GM12873 (cell line): ENCODE measurements around the gene KDM6A.

Experiments used
- TF ChIP-seq, protein P1 (sequence below): IDR thresholded peaks from 2 replicates; pipeline ENCODE4 v1.5.1; 2012; ENCODE audit warnings: low read depth, mild to moderate bottlenecking, moderate library complexity, low read length, control low read depth; ENCODE audit not compliant: insufficient read depth; ENCODE audit errors: missing control alignments

KDM6A gene

DNA sequence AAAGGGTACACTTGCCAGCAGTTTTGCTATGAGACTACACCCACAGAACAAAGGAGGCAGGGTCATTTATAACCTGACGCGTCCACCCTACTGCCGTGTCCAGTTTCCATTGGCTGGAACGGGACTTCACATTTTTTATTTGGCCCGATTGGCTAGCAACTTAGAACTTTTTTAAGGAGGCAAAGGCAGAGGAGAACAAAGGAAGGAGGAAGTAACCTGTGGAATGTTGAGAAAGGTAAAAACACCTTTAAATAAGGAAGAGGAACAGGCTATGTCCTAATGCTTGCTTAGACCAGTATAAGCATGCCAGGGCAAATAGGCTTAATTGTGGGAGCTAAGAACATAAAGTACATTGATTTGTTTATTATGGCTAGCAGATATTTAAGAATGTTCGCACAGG lies 18.7 kb downstream of the KDM6A start:
- TF ChIP-seq, protein P1, sequence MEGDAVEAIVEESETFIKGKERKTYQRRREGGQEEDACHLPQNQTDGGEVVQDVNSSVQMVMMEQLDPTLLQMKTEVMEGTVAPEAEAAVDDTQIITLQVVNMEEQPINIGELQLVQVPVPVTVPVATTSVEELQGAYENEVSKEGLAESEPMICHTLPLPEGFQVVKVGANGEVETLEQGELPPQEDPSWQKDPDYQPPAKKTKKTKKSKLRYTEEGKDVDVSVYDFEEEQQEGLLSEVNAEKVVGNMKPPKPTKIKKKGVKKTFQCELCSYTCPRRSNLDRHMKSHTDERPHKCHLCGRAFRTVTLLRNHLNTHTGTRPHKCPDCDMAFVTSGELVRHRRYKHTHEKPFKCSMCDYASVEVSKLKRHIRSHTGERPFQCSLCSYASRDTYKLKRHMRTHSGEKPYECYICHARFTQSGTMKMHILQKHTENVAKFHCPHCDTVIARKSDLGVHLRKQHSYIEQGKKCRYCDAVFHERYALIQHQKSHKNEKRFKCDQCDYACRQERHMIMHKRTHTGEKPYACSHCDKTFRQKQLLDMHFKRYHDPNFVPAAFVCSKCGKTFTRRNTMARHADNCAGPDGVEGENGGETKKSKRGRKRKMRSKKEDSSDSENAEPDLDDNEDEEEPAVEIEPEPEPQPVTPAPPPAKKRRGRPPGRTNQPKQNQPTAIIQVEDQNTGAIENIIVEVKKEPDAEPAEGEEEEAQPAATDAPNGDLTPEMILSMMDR, result no peak

DNA sequence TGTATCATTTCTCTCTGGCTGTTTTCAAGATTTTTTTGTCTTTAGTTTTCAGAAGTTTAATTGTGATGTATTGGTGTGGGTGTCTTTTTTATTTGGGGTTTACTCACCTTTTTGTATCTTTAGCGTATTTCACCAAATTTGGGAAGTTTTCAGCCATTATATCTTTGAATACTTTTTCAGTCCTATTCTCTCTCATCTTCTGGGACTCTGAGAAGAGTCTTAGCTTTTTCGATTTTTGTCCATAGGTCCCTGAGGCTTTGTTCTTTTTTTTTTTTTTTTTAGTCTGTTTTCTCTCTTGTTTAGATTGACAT lies 23.8 kb downstream of the KDM6A start:
- TF ChIP-seq, protein P1, result no peak

DNA sequence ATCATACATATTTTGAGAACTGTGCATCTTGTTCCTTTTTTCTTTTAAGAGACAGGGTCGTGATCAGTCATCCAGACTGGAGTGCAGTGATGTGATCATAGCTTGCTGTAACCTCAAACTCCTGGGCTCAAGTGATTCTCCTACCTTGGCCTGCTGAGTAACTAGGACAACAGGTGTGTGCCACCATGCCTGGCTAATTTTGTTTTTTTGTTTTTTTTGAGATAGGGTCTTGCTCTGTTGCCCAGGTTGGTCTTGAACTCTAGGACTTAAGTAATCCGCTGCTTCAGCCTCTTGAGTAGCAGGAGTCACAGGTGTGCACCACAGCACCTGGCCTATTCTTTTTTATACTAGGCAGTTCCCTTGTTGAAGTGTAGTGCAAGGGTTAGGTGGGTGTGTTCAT lies 24.6 kb downstream of the KDM6A start:
- TF ChIP-seq, protein P1, result no peak

DNA sequence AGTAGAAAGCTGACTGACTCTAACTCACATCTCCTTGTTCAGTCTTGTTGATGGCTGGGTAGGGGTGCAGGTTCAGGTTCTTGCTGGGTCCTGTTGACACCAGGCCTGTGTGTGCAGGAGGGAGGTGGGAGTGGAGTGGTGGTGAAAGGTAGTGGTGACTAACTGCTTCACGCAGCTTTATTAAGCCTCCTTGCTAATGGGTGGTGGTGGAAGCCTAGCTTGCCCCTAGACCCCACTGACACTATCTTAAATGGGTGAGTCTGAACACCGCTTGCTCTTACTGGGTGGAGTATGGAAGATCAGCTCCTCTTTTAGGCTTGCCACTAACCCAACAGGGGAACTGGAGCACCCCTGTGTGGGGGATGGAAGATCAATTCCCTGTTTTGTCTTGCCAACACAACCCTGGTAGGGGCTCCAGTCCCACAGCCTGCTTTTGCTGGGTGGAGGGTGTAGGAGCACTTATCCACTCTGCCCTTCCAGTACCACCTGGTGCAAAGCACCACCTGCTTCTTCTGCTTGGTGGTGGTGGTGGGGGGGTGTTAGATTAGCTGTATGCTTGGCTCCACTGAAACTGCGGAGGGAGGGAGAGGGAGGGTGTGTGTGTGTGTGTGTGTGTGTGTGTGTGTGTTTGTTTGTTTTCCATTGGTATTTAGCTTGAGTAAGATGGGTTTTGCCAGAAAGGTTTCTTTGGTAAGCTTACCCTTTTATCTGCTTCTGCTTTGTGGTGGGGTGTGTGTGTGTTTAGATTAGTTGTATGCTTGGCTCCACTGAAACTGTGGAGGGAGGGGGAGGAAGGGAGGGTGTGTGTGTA lies 25.6 kb downstream of the KDM6A start:
- TF ChIP-seq, protein P1, result no peak

DNA sequence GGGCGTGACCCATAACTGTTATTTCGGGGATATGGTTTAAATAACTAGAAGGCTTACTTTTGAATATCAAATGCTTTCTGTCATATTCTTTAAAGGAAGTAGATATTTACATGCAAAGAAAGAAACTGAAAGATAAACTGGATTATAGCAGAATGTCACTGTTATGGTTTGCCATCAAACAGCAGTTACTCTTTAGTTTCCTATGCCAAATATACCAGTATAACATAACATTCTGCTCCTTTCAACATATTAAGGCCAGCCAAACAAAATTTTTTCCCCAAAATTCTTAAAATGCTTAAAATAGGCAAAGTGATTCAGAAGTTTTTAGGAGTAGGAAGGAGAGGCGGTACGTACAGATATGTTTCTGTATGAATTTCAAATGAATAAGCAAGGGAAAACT lies 27.0 kb downstream of the KDM6A start:
- TF ChIP-seq, protein P1, result no peak

DNA sequence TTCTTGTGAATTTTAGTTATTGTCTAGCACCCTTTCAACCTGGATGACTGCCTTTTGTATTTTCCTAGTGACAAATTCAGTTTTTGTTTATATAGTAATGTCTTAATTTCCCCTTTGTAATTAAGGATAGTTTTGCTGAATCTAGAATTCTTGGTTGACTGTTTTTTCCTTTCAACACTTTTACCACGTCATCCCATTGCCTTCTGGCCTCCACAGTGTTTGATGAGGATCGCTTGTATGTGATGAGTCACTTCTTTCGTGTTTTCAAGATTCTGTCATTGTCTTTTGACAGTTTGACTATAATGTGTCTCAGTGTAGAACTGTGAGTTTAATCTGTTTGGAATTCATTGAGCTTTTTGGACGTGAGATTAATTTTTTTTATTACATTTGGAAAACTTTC lies 30.1 kb downstream of the KDM6A start:
- TF ChIP-seq, protein P1, result no peak

DNA sequence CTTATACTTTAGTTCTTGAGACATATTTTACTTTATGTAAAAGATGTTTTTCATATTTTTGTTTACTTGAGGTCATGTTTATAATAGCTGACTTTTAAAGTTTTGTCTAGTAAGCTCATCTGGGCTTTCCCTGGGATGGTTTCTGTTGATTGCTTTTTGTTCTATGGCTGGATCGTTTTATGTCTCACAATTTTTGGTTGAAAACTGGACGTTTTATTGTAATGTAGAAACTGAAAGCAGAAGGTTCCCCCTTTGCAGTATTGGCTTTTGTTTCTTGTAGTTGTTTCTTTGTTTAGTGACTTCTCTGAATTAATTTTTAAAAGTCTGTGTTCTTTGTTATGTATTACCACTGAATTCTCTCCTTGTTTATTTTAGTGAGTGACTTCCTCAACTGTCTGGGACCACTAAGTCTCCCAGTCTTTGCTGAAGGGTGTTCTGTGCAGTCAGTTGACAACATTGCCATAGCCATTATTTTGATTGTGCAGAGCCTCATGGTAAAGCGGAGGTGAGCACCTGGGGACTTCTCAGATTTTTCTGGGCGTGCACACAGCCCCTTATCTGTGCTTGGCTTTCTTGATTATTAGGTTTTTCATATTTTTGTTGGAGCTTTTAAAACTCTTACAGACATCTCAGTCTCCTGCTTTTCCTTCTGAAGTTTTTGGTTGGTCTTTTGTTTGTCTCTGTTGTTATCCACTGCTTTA lies 31.0 kb downstream of the KDM6A start:
- TF ChIP-seq, protein P1, result no peak
